D721Med (cell line): ENCODE measurements around the gene RFX6.

Experiments
- DNase-seq: peaks from one replicate; pipeline ENCODE4 v3.0.0; 2011; ENCODE audit warnings: low spot score; ENCODE audit not compliant: insufficient read length
- FAIRE-seq: peaks from 2 replicates; lab custom pipeline; 2011; peaks lifted over from hg19 to GRCh38; lab: Jason Lieb, UNC
- CTCF ChIP-seq: IDR thresholded peaks from 2 replicates; pipeline ENCODE4 v1.5.1; 2012; ENCODE audit warnings: mild to moderate bottlenecking, control low read depth; ENCODE audit not compliant: insufficient read depth; ENCODE audit errors: missing control alignments

The RFX6 gene

DNA sequence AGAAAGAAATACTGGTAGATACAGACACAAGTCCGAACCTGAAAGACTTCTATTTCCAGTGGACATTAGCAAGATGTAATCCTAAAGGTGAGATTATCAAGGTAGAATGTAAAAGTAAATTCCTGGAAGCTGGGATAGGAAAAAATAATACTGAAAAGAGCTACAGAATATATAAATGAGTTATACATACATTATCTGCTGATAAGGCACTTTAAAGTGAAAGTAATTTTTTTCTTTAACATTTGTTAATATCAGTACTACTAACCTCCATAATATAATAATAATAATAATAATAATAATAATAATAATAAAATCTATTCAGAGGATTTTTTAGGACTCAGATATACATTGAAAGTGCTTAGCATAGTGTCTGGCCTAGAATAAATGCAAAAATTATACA, 102.5 kb downstream of the RFX6 start:
- FAIRE-seq (no peak), DNase-seq (no peak)
- no peak for TF ChIP-seq CTCF
